Measurements from ENCODE around the gene RBM14. TPM values are rescaled to one million over a fixed set of nuclear protein-coding genes. Genes with fewer than 3 reads are reported as not detected.

The RBM14 gene, protein sequence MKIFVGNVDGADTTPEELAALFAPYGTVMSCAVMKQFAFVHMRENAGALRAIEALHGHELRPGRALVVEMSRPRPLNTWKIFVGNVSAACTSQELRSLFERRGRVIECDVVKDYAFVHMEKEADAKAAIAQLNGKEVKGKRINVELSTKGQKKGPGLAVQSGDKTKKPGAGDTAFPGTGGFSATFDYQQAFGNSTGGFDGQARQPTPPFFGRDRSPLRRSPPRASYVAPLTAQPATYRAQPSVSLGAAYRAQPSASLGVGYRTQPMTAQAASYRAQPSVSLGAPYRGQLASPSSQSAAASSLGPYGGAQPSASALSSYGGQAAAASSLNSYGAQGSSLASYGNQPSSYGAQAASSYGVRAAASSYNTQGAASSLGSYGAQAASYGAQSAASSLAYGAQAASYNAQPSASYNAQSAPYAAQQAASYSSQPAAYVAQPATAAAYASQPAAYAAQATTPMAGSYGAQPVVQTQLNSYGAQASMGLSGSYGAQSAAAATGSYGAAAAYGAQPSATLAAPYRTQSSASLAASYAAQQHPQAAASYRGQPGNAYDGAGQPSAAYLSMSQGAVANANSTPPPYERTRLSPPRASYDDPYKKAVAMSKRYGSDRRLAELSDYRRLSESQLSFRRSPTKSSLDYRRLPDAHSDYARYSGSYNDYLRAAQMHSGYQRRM
- 33.7 TPM for polyA plus RNA-seq (2013, experiment 1 of 2)
- polyA plus RNA-seq (2013, experiment 2 of 2) = 29.4 TPM

DNA sequence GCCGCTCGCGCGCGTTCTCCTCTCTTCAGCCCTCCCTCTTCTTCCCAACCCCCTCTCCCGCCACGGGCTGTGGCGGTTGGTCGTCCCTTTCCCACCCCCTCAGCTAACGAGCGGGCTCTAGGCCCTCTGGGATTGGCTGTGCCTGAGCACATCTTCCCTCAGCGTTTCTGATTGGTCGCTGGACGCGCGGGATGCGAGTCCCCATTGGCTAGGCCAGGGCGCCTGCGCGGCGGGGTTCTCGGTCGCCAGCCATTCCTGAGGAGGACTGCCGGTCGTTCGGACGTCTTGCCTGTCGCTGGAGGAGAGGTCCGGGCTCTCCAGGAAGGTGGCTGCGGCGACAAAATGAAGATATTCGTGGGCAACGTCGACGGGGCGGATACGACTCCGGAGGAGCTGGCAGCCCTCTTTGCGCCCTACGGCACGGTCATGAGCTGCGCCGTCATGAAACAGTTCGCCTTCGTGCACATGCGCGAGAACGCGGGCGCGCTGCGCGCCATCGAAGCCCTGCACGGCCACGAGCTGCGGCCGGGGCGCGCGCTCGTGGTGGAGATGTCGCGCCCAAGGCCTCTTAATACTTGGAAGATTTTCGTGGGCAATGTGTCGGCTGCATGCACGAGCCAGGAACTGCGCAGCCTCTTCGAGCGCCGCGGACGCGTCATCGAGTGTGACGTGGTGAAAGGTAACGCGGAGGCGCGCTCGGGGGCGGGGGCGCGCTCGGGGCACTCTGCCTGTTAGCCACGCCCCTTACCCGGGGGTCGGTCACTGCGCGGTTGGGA, at the start of gene RBM14:
Gene RBM14, plus strand, starts transcription at position 252 of the 776 bp plus-strand sequence. Its CDS starts 91 bp downstream, at position 343.
- Histone ChIP-seq H3K36me3 (ENCODE audit: control insufficient read depth, insufficient read depth, low read length) (peaks cover 39% of the 10 kb centered on the region), H3K9me3 (ENCODE audit: control insufficient read depth, low read length) (no peaks in the 10 kb centered on the region), H3K27ac (ENCODE audit: low read depth, low read length, severe bottlenecking) (peak within 1 kb of the TSS; percentile 97), H3K4me3 (ENCODE audit: extremely low read depth, insufficient read depth, low read length, poor library complexity, severe bottlenecking) (peak within 1 kb of the TSS; percentile 89), H3K4me1 (ENCODE audit: control insufficient read depth, insufficient read depth, low read length, poor library complexity, severe bottlenecking) (peaks cover 16% of the 10 kb centered on the region)
- 0 to 1% methylated on average over 68 to 86 of the region's 90 CpGs for WGBS, 2 experiments (ENCODE audit: insufficient coverage in 2 of 2)

DNA sequence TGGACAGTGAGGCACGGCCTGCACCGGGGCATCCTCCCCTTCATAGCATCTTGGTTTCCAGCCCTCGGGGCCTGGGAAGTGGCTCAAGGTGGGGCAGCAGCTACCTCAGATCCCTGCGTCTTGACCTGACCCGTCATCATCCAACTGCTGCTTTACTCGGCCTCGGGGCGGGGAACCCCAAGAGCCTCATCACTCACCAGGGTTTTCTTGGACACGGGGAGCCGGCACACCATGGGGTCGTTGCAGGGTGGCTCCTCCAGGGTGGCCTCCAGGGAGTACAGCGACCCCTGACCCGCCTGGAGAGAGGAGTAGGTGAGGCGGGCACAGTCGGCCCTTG, 48.7 kb upstream of the RBM14 start:
- no peak overlapping the region for H3K27ac ChIP-seq (ENCODE audit: low read depth, low read length, severe bottlenecking)
- H3K4me3 ChIP-seq (ENCODE audit: extremely low read depth, insufficient read depth, low read length, poor library complexity, severe bottlenecking) = peak overlapping the region; percentile 14
- WGBS, 2 experiments (ENCODE audit: insufficient coverage in 2 of 2) = 94 to 95% methylated on average over 9 to 13 of the region's 15 CpGs
- H3K9me3 ChIP-seq (ENCODE audit: control insufficient read depth, low read length) = no peaks in the 10 kb centered on the region
- H3K36me3 ChIP-seq (ENCODE audit: control insufficient read depth, insufficient read depth, low read length) = no peaks in the 10 kb centered on the region
- H3K4me1 ChIP-seq (ENCODE audit: control insufficient read depth, insufficient read depth, low read length, poor library complexity, severe bottlenecking) = no peaks in the 10 kb centered on the region

DNA sequence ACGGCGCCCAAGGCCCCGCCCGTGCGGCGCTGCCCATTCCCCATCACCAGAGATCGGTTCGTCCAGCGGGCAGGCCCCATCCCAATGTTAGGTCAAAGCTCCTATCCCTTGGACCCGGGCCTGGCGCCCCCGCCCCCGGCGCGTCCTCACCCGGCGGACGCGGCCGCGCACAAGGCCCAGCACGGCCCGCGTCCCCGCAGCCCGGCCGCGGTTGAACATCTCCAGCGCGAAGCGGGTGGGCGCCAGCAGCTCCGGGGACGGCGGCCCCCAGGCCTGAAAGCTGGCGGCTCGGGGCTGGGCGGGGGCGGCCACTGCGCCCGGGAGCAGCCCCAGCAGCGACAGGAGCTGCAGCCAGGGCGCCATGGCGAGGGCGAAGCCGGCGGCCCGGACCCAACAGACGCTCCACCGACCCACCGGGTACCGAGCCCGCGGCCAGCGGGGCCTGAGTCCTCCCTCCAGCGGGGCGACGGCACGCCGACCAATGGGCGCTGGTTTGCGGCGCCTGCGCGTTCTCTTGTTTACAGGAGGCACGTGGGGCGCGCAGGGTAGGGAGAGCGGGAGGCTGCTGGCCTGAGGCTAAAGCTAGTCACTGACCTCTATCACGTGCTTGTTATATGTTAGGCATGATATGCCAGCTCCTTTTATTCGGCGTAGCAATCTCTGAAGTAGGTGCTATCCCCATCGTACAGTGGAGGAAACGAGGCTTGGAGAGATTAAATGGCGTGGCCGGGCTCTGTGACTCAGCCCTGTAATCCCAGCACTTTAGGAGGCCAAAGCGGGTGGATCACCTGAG, 48.1 kb upstream of the RBM14 start, which contains the start of gene CTSF:
Gene CTSF, minus strand, starts transcription at position 483 of the 793 bp plus-strand sequence. Its CDS starts 120 bp downstream, at position 363.
- H3K27ac ChIP-seq (ENCODE audit: low read depth, low read length, severe bottlenecking) = no peak within 1 kb of the TSS
- H3K4me1 ChIP-seq (ENCODE audit: control insufficient read depth, insufficient read depth, low read length, poor library complexity, severe bottlenecking) = no peaks in the 10 kb centered on the region
- H3K9me3 ChIP-seq (ENCODE audit: control insufficient read depth, low read length) = no peaks in the 10 kb centered on the region
- H3K4me3 ChIP-seq (ENCODE audit: extremely low read depth, insufficient read depth, low read length, poor library complexity, severe bottlenecking) = peak within 1 kb of the TSS; percentile 14
- no peaks in the 10 kb centered on the region for H3K36me3 ChIP-seq (ENCODE audit: control insufficient read depth, insufficient read depth, low read length)
- WGBS, 2 experiments (ENCODE audit: insufficient coverage in 2 of 2) = 92 to 95% methylated on average over 54 to 76 of the region's 77 CpGs

DNA sequence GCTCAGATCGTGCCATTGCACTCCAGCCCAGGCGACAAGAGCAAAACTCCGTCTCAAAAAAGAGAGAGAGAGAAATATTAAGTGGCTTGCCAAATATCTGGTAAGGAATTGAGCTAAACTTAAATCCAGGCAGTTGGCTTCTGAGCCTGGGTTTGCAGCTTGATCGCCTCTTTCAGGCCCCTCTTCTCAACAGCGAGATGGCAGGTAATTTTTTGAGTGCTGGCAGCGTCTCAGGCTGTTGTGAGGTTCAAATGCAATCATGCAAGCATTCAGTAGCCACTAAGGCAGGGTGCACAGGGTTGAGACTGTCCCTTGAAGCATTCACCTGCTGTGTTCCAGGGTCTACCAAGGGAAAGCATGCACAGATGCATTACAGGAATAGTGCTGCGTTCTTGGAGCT, 47.4 kb upstream of the RBM14 start:
- WGBS, 2 experiments (ENCODE audit: insufficient coverage in 2 of 2) = 91 to 93% methylated on average over 7 of the region's 7 CpGs
- no peak overlapping the region for H3K4me3 ChIP-seq (ENCODE audit: extremely low read depth, insufficient read depth, low read length, poor library complexity, severe bottlenecking)
- H3K36me3 ChIP-seq (ENCODE audit: control insufficient read depth, insufficient read depth, low read length) = no peaks in the 10 kb centered on the region
- H3K4me1 ChIP-seq (ENCODE audit: control insufficient read depth, insufficient read depth, low read length, poor library complexity, severe bottlenecking) = no peaks in the 10 kb centered on the region
- H3K9me3 ChIP-seq (ENCODE audit: control insufficient read depth, low read length) = no peaks in the 10 kb centered on the region
- no peak overlapping the region for H3K27ac ChIP-seq (ENCODE audit: low read depth, low read length, severe bottlenecking)

DNA sequence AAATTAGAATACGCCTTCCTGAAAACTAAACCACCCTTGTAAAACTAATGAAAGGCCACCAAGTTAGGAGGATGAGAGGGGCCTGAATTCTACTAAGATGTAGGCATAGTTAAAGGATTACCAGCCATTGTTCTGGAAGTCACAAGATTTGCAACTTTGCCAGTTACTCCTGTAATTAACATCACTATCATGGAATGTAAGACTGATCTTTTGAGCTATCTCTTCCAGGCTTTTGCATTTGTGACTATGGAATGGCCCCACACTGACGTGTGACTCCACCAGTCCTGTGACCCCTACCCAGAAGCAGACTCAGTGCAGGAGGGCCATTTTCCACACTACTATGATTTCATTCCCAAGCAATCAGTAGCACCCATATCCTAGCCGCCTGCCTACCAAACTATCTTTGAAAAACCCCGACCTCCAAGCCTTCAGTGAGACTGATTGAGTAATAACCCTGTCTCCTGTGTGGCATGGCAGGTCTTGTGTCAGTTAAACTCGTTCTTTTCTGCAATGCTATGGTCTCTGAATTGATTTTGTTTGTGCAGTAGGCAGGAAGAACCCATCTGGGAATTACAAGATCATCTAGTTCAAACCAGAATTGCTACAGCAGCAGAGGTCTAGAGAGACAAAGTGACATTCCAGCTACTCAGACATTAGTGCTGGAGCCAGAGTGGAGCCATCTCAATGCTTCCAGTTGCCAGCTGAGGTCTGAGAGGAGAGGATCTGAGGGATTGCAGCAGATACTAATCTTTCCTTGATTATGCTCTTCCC, 46.2 kb upstream of the RBM14 start:
- no peak overlapping the region for H3K4me3 ChIP-seq (ENCODE audit: extremely low read depth, insufficient read depth, low read length, poor library complexity, severe bottlenecking)
- H3K27ac ChIP-seq (ENCODE audit: low read depth, low read length, severe bottlenecking) = peak overlapping the region; percentile 53
- WGBS, 2 experiments (ENCODE audit: insufficient coverage in 2 of 2) = 38 to 40% methylated on average over 1 to 2 of the region's 5 CpGs
- H3K9me3 ChIP-seq (ENCODE audit: control insufficient read depth, low read length) = no peaks in the 10 kb centered on the region
- H3K4me1 ChIP-seq (ENCODE audit: control insufficient read depth, insufficient read depth, low read length, poor library complexity, severe bottlenecking) = no peaks in the 10 kb centered on the region
- H3K36me3 ChIP-seq (ENCODE audit: control insufficient read depth, insufficient read depth, low read length) = no peaks in the 10 kb centered on the region

DNA sequence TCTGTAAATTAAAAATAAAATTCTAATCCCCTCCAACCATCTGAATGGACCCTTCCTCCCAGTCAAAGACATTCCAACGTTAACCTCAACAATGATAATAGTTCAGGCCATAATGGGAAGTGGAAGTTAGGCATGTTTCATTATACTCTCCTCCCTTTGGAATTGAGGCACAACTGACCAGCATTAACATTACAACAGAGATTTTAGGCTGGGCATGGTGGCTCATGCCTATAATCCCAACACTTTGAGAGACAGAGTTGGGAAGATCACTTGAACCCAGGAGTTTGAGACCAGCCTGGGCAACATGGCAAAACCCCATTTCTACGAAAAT, 45.6 kb upstream of the RBM14 start:
- H3K9me3 ChIP-seq (ENCODE audit: control insufficient read depth, low read length) = no peaks in the 10 kb centered on the region
- peak overlapping the region; percentile 53 for H3K27ac ChIP-seq (ENCODE audit: low read depth, low read length, severe bottlenecking)
- H3K36me3 ChIP-seq (ENCODE audit: control insufficient read depth, insufficient read depth, low read length) = no peaks in the 10 kb centered on the region
- no peak overlapping the region for H3K4me3 ChIP-seq (ENCODE audit: extremely low read depth, insufficient read depth, low read length, poor library complexity, severe bottlenecking)
- WGBS, 2 experiments (ENCODE audit: insufficient coverage in 2 of 2) = 93 to 100% methylated on average over 1 of the region's 2 CpGs
- no peaks in the 10 kb centered on the region for H3K4me1 ChIP-seq (ENCODE audit: control insufficient read depth, insufficient read depth, low read length, poor library complexity, severe bottlenecking)

DNA sequence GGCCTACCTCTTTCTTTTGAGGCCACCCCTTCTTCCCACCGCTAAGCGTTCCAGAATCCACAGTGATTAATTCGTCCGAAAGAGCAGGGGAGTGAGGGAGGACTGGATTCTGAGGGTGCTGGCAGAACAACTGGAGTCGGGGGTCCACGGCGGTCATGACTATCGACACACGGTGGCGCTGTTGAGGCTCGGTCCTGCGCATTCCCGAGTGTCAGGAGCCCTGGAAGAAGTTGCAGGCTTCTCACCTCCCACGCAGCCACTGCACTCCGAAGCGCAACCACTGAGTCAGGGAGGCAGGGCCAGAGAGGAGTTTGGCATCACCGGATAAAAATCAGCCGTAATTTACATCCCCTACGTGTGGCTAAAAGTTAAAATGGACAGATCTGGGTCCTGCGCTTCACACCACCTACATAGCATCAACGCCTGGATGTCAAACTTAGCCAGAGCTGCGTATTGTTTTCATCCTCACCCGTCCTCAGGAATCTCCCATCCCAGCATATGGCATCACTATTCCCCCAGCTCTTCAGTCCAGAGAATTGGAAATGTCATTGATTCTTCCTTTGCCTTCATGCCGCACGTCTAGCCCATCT, 37.3 kb upstream of the RBM14 start:
- H3K36me3 ChIP-seq (ENCODE audit: control insufficient read depth, insufficient read depth, low read length) = no peaks in the 10 kb centered on the region
- no peak overlapping the region for H3K27ac ChIP-seq (ENCODE audit: low read depth, low read length, severe bottlenecking)
- 29 to 34% methylated on average over 18 to 23 of the region's 25 CpGs for WGBS, 2 experiments (ENCODE audit: insufficient coverage in 2 of 2)
- H3K9me3 ChIP-seq (ENCODE audit: control insufficient read depth, low read length) = peaks cover 3% of the 10 kb centered on the region
- H3K4me1 ChIP-seq (ENCODE audit: control insufficient read depth, insufficient read depth, low read length, poor library complexity, severe bottlenecking) = no peaks in the 10 kb centered on the region
- no peak overlapping the region for H3K4me3 ChIP-seq (ENCODE audit: extremely low read depth, insufficient read depth, low read length, poor library complexity, severe bottlenecking)

DNA sequence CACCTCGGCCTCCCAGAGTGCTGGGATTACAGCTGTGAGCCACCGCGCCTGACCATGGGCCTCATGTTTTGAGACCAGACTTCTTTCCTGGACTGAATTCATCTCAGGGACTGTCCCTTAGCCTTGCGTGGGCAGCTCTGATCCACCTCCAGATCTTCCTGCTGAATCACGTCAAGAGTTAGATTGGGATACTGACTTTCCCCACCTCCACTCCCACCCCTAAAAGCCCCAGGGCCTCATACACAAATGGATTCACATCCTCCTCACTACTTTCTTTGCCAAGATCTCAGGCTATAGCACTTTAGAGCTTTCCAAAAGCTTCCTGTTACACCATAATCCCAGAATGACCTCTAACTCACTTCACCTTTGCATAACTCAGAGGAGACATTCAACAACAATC, 35.6 kb upstream of the RBM14 start:
- no peak overlapping the region for H3K4me3 ChIP-seq (ENCODE audit: extremely low read depth, insufficient read depth, low read length, poor library complexity, severe bottlenecking)
- no peaks in the 10 kb centered on the region for H3K36me3 ChIP-seq (ENCODE audit: control insufficient read depth, insufficient read depth, low read length)
- no peaks in the 10 kb centered on the region for H3K4me1 ChIP-seq (ENCODE audit: control insufficient read depth, insufficient read depth, low read length, poor library complexity, severe bottlenecking)
- H3K27ac ChIP-seq (ENCODE audit: low read depth, low read length, severe bottlenecking) = no peak overlapping the region
- WGBS, 2 experiments (ENCODE audit: insufficient coverage in 2 of 2) = 89 to 92% methylated on average over 5 of the region's 5 CpGs
- peaks cover 3% of the 10 kb centered on the region for H3K9me3 ChIP-seq (ENCODE audit: control insufficient read depth, low read length)

DNA sequence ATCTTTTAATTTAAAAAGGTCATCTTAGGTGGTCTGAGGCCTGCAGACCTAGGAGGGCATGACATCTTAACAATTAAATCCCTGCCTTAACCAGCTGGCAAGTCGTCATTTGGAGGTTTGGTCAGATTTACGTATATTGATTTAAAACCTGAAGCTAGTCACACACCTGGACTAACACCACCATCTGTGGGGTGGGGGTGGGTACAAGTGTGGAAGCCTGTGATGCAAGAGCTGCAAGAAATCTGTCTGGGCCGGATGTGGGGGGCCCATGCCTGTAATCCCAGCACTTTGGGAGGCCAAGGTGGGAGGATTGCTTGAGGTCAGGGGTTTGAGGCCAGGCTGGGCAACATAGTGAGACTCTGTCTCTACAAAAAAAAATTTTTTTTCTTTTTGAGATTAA, 35.2 kb upstream of the RBM14 start:
- no peak overlapping the region for H3K27ac ChIP-seq (ENCODE audit: low read depth, low read length, severe bottlenecking)
- no peaks in the 10 kb centered on the region for H3K36me3 ChIP-seq (ENCODE audit: control insufficient read depth, insufficient read depth, low read length)
- H3K4me1 ChIP-seq (ENCODE audit: control insufficient read depth, insufficient read depth, low read length, poor library complexity, severe bottlenecking) = no peaks in the 10 kb centered on the region
- WGBS, 2 experiments (ENCODE audit: insufficient coverage in 2 of 2) = 70 to 83% methylated on average over 1 of the region's 3 CpGs
- no peak overlapping the region for H3K4me3 ChIP-seq (ENCODE audit: extremely low read depth, insufficient read depth, low read length, poor library complexity, severe bottlenecking)
- H3K9me3 ChIP-seq (ENCODE audit: control insufficient read depth, low read length) = peaks cover 3% of the 10 kb centered on the region

Measured in mesodermal cell (in vitro differentiated cells).